Embryonic facial prominence (tissue), 1 donor: ENCODE results near the gene ALOXE3.
"Not testable (repeated sequence)": the region's sequence is repeated elsewhere in the genome, so short reads cannot be mapped to it uniquely, and the experiment has no call there.

Source experiments
- DNase-seq: peaks from one replicate; pipeline ENCODE4 v3.0.0-alpha.2; 2016; ENCODE audit errors: extremely low spot score

Gene ALOXE3

GRCh38 chr17:8072341-8072728, 46.0 kb downstream of the ALOXE3 start:
- DNase-seq, result no peak

- no peak for DNase-seq
Measured at GRCh38 chr17:8071496-8071895, 46.8 kb downstream of the ALOXE3 start.

GRCh38 chr17:8069587-8069860, 48.8 kb downstream of the ALOXE3 start:
- DNase-seq, result no peak

- DNase-seq, result no peak
Measured at GRCh38 chr17:8068736-8069586, 49.4 kb downstream of the ALOXE3 start.

- no peak for DNase-seq
Measured at GRCh38 chr17:8067806-8068205, 50.5 kb downstream of the ALOXE3 start.

GRCh38 chr17:8066841-8067775, 51.2 kb downstream of the ALOXE3 start:
- DNase-seq, result no peak

- DNase-seq, result no peak
Measured at GRCh38 chr17:8064561-8065019, 53.7 kb downstream of the ALOXE3 start.

GRCh38 chr17:8063761-8064534, 54.4 kb downstream of the ALOXE3 start:
- no peak for DNase-seq

- no peak for DNase-seq
Measured at GRCh38 chr17:8062807-8063483, 55.4 kb downstream of the ALOXE3 start.

GRCh38 chr17:8062435-8062806, 55.9 kb downstream of the ALOXE3 start:
- DNase-seq, result no peak

GRCh38 chr17:8061851-8062250, 56.5 kb downstream of the ALOXE3 start:
- DNase-seq, result not testable (repeated sequence)

GRCh38 chr17:8060274-8060673, 58.0 kb downstream of the ALOXE3 start:
- DNase-seq, result no peak

GRCh38 chr17:8059131-8059530, 59.2 kb downstream of the ALOXE3 start:
- no peak for DNase-seq

GRCh38 chr17:8057691-8058114, 60.6 kb downstream of the ALOXE3 start:
- DNase-seq, result peak; percentile 76

- DNase-seq, result no peak
Measured at GRCh38 chr17:8056976-8057625, 61.2 kb downstream of the ALOXE3 start.

- no peak for DNase-seq
Measured at GRCh38 chr17:8056232-8056975, 61.9 kb downstream of the ALOXE3 start.

- DNase-seq, result no peak
Measured at GRCh38 chr17:8055851-8056231, 62.5 kb downstream of the ALOXE3 start.

- no peak for DNase-seq
Measured at GRCh38 chr17:8053600-8053999, 64.7 kb downstream of the ALOXE3 start.

GRCh38 chr17:8052256-8053252, 65.8 kb downstream of the ALOXE3 start:
- no peak for DNase-seq
